Astrocyte of the spinal cord (primary cell): ENCODE results near the gene SLC38A9.

Source experiments
- DNase-seq: peaks from one replicate; pipeline ENCODE4 v3.0.0; 2011; ENCODE audit warnings: low read depth, low spot score
- H3K4me3 ChIP-seq: 2 replicates; pipeline ENCODE4 v1.5.1; 2011; ENCODE audit warnings: low read depth, mild to moderate bottlenecking, low read length, moderate library complexity
- in situ Hi-C: cut with HindIII; loops from 2 replicates; pipeline ENCODE4 v1.10.0; 2017; ENCODE audit warnings: low sequenced_read_pairs
- TF ChIP-seq, protein P1 (sequence below): IDR thresholded peaks from 2 replicates; pipeline ENCODE4 v1.5.1; 2012; ENCODE audit warnings: low read depth, mild to moderate bottlenecking, low read length, inconsistent platforms

The SLC38A9 gene

DNA sequence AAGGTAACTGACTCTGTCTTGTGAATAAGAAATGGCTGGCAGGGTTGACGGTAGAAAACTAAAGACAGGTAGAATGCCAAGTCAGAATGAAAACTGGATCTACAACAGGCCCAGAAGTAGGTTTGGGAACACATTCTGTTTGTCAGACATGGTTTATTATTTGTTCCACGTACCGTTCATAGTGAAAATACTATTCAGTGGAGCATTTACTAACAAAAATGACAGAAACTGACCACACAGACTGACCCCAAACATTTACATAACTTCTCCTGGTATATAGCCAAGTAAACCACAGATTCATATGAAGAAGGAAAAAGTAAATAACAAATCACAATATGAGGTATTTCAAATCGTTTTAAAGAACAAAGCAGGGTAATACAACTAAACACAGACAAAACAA lies 73.7 kb downstream of the SLC38A9 start:
- TF ChIP-seq, protein P1, sequence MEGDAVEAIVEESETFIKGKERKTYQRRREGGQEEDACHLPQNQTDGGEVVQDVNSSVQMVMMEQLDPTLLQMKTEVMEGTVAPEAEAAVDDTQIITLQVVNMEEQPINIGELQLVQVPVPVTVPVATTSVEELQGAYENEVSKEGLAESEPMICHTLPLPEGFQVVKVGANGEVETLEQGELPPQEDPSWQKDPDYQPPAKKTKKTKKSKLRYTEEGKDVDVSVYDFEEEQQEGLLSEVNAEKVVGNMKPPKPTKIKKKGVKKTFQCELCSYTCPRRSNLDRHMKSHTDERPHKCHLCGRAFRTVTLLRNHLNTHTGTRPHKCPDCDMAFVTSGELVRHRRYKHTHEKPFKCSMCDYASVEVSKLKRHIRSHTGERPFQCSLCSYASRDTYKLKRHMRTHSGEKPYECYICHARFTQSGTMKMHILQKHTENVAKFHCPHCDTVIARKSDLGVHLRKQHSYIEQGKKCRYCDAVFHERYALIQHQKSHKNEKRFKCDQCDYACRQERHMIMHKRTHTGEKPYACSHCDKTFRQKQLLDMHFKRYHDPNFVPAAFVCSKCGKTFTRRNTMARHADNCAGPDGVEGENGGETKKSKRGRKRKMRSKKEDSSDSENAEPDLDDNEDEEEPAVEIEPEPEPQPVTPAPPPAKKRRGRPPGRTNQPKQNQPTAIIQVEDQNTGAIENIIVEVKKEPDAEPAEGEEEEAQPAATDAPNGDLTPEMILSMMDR: no peak
- in situ Hi-C loops: no loop called here
- DNase-seq: peak; percentile 40

DNA sequence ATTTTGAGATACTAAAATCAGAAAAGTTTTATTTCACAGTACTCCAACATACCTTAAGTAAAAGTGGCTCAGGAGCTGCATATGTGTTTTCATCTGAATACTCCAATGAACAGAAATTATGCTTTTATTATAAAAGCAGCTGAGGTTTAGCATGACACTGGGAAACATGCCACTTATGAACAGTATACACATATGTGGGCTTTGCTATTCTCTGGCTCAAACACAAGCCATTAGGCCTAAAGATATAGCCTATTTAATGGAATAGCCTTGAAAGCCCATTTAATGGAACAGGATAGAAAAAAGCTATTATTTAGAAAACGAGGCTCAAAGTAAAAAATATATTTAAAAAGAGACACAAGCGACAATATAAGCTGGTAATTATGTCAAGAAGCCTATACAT lies 74.1 kb downstream of the SLC38A9 start:
- in situ Hi-C loops: no loop called here
- no peak for DNase-seq
- TF ChIP-seq, protein P1: no peak
- H3K4me3 ChIP-seq: no peak overlapping the region

More for the DNA sequence above, 73.7 kb downstream of the SLC38A9 start:
- H3K4me3 ChIP-seq: no peak overlapping the region

DNA sequence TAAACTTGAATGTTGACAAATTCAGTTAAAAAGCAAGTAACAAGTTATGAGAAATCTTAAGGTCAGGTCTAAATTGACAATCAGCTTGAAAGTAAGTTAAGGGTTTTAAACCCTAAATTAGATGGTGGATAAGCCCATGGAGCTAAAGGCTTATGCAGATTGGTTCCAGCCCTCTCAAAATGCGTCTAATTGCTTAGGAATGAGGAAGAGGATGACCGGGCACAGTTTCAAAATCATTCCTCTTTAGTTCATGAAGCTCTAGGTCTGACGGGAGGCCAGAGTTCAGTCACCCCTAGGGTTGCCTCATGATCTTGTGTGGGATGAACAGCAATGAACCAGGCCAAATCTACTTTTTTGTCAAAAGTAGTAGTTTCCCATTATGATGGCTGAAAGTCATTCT lies 75.4 kb downstream of the SLC38A9 start:
- DNase-seq: no peak
- TF ChIP-seq, protein P1: no peak
- no peak overlapping the region for H3K4me3 ChIP-seq
- in situ Hi-C loops: no loop called here

DNA sequence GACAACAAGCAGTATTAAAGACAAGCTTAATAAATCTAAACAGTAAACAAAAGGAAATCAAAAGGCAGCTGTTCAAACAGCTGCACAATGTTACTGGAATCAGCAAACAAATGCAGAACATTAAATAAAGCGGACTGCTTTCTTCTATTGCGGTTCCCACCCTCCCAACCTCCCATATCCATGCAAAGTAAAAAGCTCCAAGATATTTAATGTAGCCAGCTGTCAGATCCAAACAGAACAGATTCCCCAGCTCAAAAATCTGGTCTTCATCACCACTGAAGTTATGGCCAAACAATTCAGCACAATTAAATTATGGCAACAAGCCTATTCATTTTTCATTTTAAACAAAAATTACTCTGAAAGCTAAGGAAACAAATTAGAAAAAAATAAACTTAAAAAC lies 75.9 kb downstream of the SLC38A9 start:
- in situ Hi-C loops: no loop called here
- TF ChIP-seq, protein P1: no peak
- H3K4me3 ChIP-seq: no peak overlapping the region
- DNase-seq: no peak

DNA sequence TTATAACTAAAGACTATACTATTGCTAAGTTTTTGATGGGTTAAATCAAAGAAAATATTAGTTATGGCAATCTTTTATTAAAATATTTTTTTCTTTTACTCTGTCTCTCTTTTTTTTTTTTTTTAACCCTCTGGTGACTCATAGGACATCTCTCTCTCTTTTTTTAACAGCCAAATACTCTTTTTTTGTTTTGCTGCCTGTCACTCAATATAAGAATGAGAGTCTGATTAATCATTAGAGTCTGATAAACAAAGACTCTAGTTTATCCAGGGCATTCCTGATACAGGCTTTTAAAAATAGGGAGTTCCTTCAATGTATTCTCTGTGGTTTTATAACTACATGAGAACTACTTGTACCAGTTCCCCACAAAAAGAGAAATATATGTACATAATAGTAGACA lies 77.3 kb downstream of the SLC38A9 start:
- no peak for DNase-seq
- TF ChIP-seq, protein P1: no peak
- in situ Hi-C loops: no loop called here
- no peak overlapping the region for H3K4me3 ChIP-seq

DNA sequence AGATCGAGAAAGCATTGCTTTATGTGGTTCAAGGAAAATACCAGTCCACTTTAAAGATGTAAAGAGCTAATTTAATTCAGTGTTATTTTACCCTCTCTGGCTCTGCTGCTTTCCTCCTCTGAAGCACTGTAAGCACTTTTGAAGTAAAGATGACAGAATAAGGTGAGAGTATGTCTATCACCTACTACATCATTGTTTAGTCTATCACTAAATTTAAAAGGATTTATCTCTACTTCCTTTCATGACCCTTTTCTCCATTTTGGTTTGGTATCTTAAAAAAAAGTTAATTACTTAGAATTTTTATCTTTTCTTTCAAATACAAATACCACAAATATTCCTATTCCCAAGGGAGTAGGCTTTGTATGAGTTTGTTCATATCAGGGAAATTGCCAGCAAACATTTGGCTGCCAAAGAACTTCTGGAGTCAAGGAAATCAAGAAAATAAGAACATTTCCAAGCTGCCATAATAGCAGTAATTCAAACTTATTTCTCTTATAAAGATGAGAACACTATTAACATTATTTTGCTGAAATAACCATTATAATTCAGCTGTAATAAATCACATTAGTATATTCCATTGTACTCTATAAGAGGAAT lies 77.8 kb downstream of the SLC38A9 start:
- TF ChIP-seq, protein P1: no peak
- no peak overlapping the region for H3K4me3 ChIP-seq
- in situ Hi-C loops: no loop called here
- peak; percentile 41 for DNase-seq
